HG03520 (cell line): ENCODE measurements around the gene SLFNL1.

ENCODE experiments used
- ATAC-seq: cut with Tn5 transposase; IDR thresholded peaks from one replicate; pipeline ENCODE4 v1.9.1; 2021; ENCODE audit warnings: mild to moderate bottlenecking, moderate library complexity; ENCODE audit not compliant: unreplicated experiment

SLFNL1 gene

GRCh38 chr1:40987439-40988276, 33.9 kb downstream of the SLFNL1 start:
- ATAC-seq = no peak

DNA sequence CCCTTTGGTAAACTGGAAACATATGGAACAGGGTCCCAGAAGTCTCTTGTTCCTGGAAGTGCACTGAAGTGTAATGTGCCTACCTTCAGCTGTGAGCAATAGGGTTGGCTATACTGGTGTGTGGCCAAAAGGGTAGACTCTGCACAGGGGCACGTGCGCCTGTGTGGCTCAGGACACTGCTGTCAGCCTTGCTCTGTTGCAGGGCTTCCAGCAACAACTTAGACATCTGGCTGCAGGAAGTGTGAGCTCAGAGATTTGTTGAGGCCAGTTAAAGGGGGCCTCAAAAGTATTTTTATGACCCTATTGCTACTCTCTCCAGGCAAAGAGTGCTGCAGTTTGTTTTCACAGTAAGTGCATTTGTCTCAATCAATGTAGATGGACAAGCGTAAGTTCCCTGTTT, 34.6 kb downstream of the SLFNL1 start:
- no peak for ATAC-seq

DNA sequence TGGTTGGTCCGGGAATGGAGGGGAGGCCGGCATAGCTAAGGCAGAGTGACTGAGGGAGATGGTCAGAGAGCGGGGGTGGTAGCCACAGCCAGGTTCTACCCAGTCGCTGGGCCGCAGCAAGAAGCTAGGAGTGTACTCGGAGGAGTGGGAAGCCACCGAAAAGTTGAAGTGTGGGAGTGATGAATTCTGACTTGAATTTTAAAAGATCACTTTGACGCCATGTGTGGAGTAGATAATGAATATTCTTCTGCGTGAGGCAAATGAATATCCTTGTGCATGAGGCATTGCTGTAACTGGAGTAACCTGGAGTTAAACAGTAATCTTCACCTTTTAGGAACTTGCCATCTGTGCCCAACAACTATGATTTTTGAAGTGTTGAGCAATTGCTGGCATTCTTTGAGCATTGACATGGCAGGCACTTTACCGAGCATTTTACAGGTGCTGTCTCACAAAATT, 35.2 kb downstream of the SLFNL1 start:
- ATAC-seq = no peak

GRCh38 chr1:40985875-40986274, 35.6 kb downstream of the SLFNL1 start:
- no peak for ATAC-seq

GRCh38 chr1:40985161-40985560, 36.4 kb downstream of the SLFNL1 start:
- no peak for ATAC-seq

GRCh38 chr1:40984531-40984930, 37.0 kb downstream of the SLFNL1 start:
- no peak for ATAC-seq

DNA sequence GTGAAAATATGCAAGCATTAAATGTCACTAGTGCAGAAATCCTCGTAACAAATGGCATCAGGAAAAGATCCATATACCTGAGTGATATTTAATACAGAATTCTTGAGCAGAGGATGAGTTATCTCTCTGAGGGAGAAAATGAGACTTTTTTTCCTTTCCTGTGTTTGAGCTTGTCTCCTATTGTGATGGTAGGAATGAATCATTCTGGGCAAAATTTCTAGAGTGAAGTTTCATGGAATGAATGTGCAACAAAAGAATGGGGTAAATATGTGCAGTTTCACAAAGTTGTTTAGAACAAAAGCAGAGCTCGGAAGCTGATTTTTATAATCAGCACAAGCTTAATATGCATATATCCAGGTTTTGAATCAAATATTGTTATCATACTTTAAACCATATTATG, 37.5 kb downstream of the SLFNL1 start:
- no peak for ATAC-seq

GRCh38 chr1:40983286-40983685, 38.2 kb downstream of the SLFNL1 start:
- ATAC-seq = no peak

- no peak for ATAC-seq
Observed at GRCh38 chr1:40982721-40983120, 38.8 kb downstream of the SLFNL1 start.

DNA sequence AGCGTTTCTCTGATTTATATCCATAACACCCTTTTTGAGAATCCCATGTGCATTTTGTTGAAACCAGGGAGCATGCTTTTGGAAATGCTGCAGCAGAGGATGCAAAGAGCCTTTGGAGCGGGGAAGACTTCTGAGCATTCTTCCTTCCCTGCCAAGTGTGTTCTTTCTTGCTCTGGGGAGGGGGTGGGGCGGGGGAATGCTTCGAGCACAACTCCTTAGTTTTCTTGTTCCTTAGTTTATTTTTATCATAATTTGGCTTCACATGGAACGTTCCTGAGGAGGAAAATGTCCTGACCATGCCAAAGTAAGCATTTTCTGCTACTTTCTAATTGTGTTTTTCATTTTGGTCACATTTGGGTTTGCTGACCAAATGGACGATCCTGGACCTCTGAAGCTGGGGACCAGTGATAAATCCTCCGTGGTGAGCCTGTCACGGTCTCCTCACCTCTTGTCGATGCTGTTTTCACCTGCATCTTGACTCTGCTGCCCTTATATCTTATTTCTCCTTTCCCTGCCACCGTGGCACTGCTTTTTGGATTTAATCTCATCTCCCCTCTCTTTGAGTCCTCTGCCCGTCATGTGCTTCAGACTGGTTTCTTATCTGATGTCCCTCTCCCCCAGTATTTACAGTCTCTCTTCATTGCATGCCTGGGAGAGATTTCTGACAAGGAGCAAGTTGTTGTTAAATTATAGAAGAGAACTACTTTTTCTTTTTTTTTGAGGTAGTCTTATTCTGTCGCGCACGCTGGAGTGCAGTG, 39.7 kb downstream of the SLFNL1 start:
- no peak for ATAC-seq

DNA sequence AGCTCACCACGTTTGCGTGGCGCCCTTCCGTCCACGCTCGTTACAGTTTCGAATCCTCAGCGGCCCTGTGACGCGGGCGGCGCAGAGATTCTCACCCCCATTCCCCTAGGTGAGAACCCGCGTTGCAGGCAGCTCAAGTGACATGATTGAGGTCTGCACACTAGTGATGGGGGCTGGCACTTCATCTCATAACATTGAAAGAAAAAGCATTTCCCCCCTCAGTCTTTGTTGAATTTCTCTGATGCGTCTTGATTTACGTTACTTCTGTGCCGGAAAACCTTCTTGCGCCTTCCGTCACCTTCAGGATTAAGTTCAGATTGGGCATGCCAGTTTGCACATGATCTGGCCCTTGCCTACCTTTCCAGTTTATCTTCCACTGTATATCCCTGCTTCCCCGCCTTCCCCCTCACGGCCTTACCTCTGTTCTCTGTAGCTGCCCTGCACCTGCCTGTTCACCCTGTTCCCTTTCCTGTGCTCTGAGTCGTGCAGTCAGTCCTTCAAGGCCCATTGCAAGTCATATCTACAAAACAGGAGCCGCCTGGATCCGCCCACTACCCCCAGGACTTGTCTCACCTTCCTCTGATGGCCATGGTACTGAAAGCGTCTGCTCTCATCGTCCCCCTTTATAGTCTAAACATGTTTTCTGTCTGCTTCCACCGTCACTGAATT, 40.9 kb downstream of the SLFNL1 start:
- no peak for ATAC-seq

DNA sequence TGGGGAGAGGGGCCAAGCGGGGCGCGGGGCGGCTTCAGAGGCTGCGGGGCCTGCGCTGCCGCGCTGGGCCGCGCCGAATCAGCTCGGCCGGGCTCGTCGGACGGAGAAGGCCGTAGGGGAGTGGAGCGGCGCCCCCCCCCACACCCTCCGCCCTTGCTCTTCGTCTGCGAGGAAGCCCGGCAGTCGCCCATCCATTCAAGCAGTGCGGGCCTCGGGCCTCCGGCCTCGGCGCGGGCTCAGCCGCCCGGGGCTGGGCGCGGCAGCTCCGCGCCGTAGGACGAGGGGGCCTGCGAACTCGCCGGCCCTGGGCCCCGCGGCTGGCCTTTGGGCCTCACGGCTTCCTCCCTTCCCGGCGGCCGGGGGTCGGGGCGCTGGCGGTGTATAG, 41.5 kb downstream of the SLFNL1 start:
- ATAC-seq = no peak

DNA sequence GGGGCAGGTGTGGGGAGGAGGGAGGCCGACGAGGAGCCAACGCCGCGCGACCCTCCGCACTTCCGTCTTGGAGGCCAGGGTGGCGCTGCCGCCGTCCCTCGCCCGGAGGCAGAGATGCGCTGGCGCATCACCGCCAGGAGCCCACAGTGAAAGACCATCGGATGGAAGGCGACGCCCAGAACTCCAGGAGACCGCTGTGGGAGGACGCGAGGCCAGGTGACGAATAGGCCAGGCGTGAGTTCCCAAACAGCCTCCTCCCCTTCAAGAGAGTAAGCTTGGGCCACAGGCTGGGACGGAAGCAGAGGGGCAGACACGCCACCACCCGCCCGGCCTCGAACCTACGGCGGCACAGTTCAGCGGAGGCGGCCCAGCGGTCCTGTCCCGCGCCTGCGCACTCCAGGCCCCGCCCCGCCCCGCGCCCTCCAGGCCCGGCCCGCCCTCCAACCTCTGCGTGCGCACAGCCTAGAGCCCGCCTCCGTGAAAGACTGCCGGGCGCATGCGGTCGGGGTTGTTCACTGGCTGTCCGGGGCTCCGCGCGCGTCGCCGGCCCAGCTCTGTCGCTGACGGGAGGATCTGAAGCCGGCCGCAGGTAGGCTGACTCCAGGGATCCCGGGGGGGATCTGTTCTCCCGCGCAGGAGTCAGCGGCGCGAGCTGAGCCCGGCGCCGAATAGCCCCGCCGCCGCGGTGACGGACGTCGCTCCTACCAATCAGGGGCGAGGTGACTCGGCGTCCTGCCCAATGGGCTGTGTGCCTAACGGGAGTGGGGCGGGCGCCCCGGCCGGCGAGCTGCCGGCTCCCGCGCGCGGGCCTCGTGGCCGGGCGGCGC, 42.1 kb downstream of the SLFNL1 start, which contains the start of gene CTPS1:
Gene CTPS1 (plus strand): TSS at position 456 of the 827 bp plus-strand sequence. CDS start 3,595 bp downstream, outside the sequence.
- peak; percentile 92 for ATAC-seq

DNA sequence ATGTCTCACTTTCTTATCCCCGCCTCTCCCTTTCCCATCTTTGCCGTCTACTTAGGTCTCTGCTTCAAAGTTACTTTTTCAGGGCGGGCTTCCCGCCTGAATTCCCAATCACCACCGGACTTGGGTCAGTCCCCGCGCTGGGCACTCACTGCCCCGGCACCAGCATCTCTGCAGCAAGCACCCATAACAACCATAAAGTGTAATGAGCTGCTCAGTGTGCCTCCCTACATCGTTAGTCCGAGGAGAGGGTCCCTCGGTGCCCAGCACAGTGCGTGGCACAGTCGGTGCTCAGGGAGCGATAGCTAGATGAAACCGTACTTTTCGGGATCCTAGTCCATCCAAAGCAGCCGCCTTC, 42.7 kb downstream of the SLFNL1 start:
- no peak for ATAC-seq

- ATAC-seq = no peak
Observed at GRCh38 chr1:40977716-40978115, 43.8 kb downstream of the SLFNL1 start.

DNA sequence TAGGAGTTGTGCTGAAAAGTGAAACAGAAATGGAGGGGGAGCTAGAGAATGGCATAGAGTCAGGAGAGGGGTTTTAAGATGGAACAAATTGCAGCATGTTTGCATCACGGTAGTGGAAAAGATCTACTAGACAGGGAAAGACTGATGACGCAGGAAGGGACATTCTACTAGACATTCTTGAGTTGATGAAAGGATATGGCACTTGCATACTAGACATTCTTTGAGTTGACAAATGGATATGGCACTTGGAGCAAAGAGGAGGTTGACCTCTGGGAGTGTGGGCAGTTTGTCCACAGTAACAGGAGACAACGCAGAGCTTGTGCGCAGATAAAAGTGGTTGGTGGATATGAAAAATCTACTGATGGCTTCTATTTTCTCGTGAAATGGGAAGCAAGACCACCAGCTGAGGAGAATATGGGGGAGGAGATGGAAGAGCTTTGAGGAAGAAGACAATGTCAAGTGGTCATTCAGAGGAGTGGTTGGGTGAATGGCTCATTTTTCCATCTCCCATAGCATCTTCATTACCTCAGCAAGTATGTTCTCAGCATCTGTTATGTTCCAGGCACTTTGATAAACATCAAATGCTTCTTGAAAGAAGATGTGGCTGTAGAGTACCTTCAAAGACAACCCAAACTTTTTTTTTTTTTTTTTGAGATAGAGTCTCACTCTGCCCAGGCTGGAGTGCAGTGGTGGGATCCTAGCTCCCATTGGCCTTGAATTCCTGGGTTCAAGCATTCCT, 44.4 kb downstream of the SLFNL1 start:
- ATAC-seq = no peak

- ATAC-seq = no peak
Observed at GRCh38 chr1:40974945-40975344, 46.6 kb downstream of the SLFNL1 start.

DNA sequence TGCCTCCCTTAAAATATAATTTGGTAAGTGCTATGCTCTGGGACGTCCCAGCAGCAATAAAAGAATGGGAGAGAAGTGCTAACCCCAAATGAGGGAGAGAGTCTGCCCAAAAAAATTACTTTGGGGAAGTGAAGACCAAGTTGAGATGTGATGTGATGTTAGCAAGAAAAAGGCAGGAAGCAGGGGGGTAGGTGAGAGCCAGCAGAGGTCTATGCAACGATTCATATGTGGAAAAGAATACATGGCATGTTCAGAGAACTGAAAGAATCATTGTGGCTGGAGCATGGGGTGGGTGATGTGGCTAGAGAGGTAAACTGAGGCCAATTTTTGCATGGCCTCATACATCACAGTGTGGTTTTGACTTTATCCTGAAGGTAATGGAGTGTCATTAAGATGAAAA, 47.6 kb downstream of the SLFNL1 start:
- no peak for ATAC-seq

DNA sequence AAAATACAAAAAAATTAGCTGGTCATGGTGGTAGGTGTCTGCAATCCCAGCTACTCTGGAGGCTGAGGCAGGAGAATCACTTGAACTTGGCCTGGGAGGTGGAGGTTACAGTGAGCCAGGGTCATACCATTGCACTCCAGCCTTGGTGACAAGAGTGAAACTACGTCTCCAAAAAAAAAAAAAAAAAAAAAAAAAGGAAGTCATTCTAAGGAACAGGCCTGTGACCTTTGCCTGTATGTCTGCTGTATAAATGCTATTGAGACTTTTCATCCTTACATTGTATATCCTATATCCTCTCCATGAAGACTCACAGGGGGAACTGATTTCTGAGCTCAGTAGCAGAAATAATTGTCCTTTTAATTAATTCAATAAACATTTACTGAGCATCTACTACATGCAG, 49.6 kb downstream of the SLFNL1 start:
- ATAC-seq = no peak

GRCh38 chr1:40969445-40969844, 52.1 kb downstream of the SLFNL1 start:
- ATAC-seq = no peak
